ENCODE results near the gene GPR89A.

GRCh38 chr1:145696630-145696960 is 88.8 kb downstream of the GPR89A start:
- TF ChIP-seq CTCF (IDR thresholded peaks at IDR 0.05) (no peak), POLR2A (IDR thresholded peaks at IDR 0.05) (no peak)
